Activated CD4-positive, alpha-beta memory T cell treated with anti-CD3 and anti-CD28 coated beads, Interleukin-2, amount 10 ng/mL, durations not matched to agents 7 days and 5 days (primary cell): Measurements from ENCODE around the gene LRP1B. TPM values are rescaled to one million over a fixed set of nuclear protein-coding genes. Genes with fewer than 3 reads are reported as not detected.

Source experiments
- CTCF ChIA-PET: fragments of 350-600 bp; sonication (Branson Sonifier 250); formaldehyde crosslinking; loops from one replicate; lab custom pipeline; 2021; ENCODE audit warnings: antibody characterized with exemption, inconsistent platforms; lab: Charles Lee
- POLR2A ChIA-PET: fragments of 350-600 bp; sonication (Branson Sonifier 250); formaldehyde crosslinking; loops from one replicate; lab custom pipeline; 2021; ENCODE audit warnings: antibody characterized with exemption; lab: Charles Lee
- DNase-seq: peaks from one replicate; pipeline ENCODE4 v3.0.0-alpha.2; 2020
- H3K27ac Mint-ChIP-seq: one replicate; pipeline ENCODE4 v1.8.0; 2021; ENCODE audit warnings: mild to moderate bottlenecking, mixed read lengths
- H3K27me3 Mint-ChIP-seq: one replicate; pipeline ENCODE4 v1.8.0; 2021; ENCODE audit warnings: mixed read lengths
- H3K36me3 Mint-ChIP-seq: one replicate; pipeline ENCODE4 v1.8.0; 2021; ENCODE audit warnings: low read depth, mixed read lengths
- H3K4me1 Mint-ChIP-seq: one replicate; pipeline ENCODE4 v1.8.0; 2021; ENCODE audit warnings: mixed read lengths
- H3K4me3 Mint-ChIP-seq: one replicate; pipeline ENCODE4 v1.8.0; 2021; ENCODE audit warnings: mild to moderate bottlenecking, mixed read lengths
- H3K9me3 Mint-ChIP-seq: one replicate; pipeline ENCODE4 v1.8.0; 2021; ENCODE audit warnings: mixed read lengths
- total RNA-seq, 2 experiments: library from RNA; stranded (reverse); gene quantifications; one replicate each; pipeline ENCODE4 v1.2.3, GENCODE V29; 2021

LRP1B gene
- total RNA-seq, 2 experiments from 2014 or later = not detected

DNA sequence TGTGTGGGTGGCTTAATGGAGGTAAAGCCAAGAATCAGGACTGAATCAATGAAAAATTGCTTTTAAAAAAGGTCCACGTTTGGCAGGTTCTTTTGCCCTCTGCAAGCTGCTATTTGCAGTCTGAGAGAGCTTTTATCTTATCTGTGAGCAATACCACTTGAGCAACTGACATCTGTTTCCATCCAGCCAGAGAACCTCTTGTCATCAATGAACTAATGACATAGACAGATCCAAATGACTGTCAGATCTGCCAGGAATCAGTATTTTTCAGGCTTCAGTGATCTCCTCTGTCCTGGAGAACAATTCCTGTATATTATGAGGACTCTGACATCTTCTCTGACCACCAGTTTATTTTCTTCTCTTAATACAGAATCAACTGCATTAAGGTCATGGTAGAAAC, 608.1 kb downstream of the LRP1B start:
- CTCF ChIA-PET = no interaction called here
- H3K27ac Mint-ChIP-seq = no peak overlapping the region

GRCh38 chr2:141522048-141522447, 608.8 kb downstream of the LRP1B start:
- CTCF ChIA-PET = no interaction called here
- Mint-ChIP-seq H3K36me3 (no peaks in the 10 kb centered on the region), H3K4me1 (no peaks in the 10 kb centered on the region)

More for the DNA sequence above, 608.1 kb downstream of the LRP1B start:
- Mint-ChIP-seq H3K9me3 (peaks cover 4% of the 10 kb centered on the region), H3K27me3 (no peaks in the 10 kb centered on the region), H3K4me3 (no peak overlapping the region), H3K4me1 (no peaks in the 10 kb centered on the region), H3K36me3 (no peaks in the 10 kb centered on the region)
- DNase-seq = no peak
- POLR2A ChIA-PET = no interaction called here

DNA sequence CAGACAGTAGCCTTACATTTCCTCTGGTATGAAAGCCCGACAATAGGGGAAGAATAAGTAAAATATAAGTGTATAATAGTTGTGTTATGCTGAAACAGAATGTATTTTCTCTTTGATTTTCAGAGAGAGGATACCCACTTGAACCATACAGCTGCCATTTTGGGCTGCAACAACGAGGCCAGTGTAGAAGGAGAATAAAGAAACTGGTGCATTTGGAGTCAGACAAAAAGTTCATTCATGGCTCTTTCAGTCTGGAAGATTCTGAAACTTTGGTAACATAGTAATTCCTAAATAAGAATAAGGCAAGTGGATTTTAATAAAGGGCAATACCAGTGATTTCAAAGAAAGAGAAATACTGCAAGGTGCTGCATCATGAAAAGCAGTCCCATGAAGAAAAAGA, 610.9 kb downstream of the LRP1B start:
- H3K4me3 Mint-ChIP-seq = no peak overlapping the region
- H3K9me3 Mint-ChIP-seq = peaks cover 6% of the 10 kb centered on the region
- POLR2A ChIA-PET = no interaction called here
- no peak for DNase-seq
- CTCF ChIA-PET = no interaction called here
- H3K4me1 Mint-ChIP-seq = no peaks in the 10 kb centered on the region
- no peak overlapping the region for H3K27ac Mint-ChIP-seq
- H3K36me3 Mint-ChIP-seq = no peaks in the 10 kb centered on the region
- no peaks in the 10 kb centered on the region for H3K27me3 Mint-ChIP-seq

More at GRCh38 chr2:141522048-141522447, 608.8 kb downstream of the LRP1B start:
- DNase-seq = no peak
- no peaks in the 10 kb centered on the region for H3K27me3 Mint-ChIP-seq
- H3K4me3 Mint-ChIP-seq = no peak overlapping the region
- POLR2A ChIA-PET = no interaction called here
- peaks cover 4% of the 10 kb centered on the region for H3K9me3 Mint-ChIP-seq
- H3K27ac Mint-ChIP-seq = no peak overlapping the region

- POLR2A ChIA-PET = no interaction called here
- Mint-ChIP-seq H3K36me3 (no peaks in the 10 kb centered on the region), H3K9me3 (peaks cover 11% of the 10 kb centered on the region), H3K27me3 (no peaks in the 10 kb centered on the region), H3K4me1 (no peaks in the 10 kb centered on the region), H3K27ac (no peak overlapping the region), H3K4me3 (no peak overlapping the region)
- CTCF ChIA-PET = no interaction called here
- DNase-seq = no peak
Measured at GRCh38 chr2:141517852-141518421, 612.9 kb downstream of the LRP1B start.

GRCh38 chr2:141517180-141517851, 613.5 kb downstream of the LRP1B start:
- POLR2A ChIA-PET = no interaction called here
- no peak for DNase-seq
- H3K27ac Mint-ChIP-seq = no peak overlapping the region
- peaks cover 11% of the 10 kb centered on the region for H3K9me3 Mint-ChIP-seq
- CTCF ChIA-PET = no interaction called here
- H3K4me1 Mint-ChIP-seq = no peaks in the 10 kb centered on the region
- H3K36me3 Mint-ChIP-seq = no peaks in the 10 kb centered on the region
- H3K27me3 Mint-ChIP-seq = no peaks in the 10 kb centered on the region
- no peak overlapping the region for H3K4me3 Mint-ChIP-seq

GRCh38 chr2:141515931-141516330, 614.9 kb downstream of the LRP1B start:
- POLR2A ChIA-PET = no interaction called here
- DNase-seq = no peak
- Mint-ChIP-seq H3K4me3 (no peak overlapping the region), H3K4me1 (no peaks in the 10 kb centered on the region), H3K36me3 (no peaks in the 10 kb centered on the region), H3K27me3 (no peaks in the 10 kb centered on the region), H3K9me3 (peaks cover 14% of the 10 kb centered on the region), H3K27ac (no peak overlapping the region)
- CTCF ChIA-PET = no interaction called here

GRCh38 chr2:141513853-141514252, 617.0 kb downstream of the LRP1B start:
- Mint-ChIP-seq H3K4me1 (no peaks in the 10 kb centered on the region), H3K27me3 (no peaks in the 10 kb centered on the region), H3K27ac (no peak overlapping the region), H3K9me3 (peaks cover 14% of the 10 kb centered on the region), H3K36me3 (no peaks in the 10 kb centered on the region), H3K4me3 (no peak overlapping the region)
- no peak for DNase-seq
- ChIA-PET POLR2A (no interaction called here), CTCF (no interaction called here)

GRCh38 chr2:141508806-141509595, 621.8 kb downstream of the LRP1B start:
- Mint-ChIP-seq H3K27me3 (no peaks in the 10 kb centered on the region), H3K4me1 (no peaks in the 10 kb centered on the region), H3K27ac (no peak overlapping the region), H3K4me3 (no peak overlapping the region), H3K36me3 (no peaks in the 10 kb centered on the region), H3K9me3 (peaks cover 4% of the 10 kb centered on the region)
- POLR2A ChIA-PET = no interaction called here
- DNase-seq = no peak
- CTCF ChIA-PET = no interaction called here

GRCh38 chr2:141508086-141508752, 622.6 kb downstream of the LRP1B start:
- H3K4me1 Mint-ChIP-seq = no peaks in the 10 kb centered on the region
- no peak overlapping the region for H3K27ac Mint-ChIP-seq
- peaks cover 3% of the 10 kb centered on the region for H3K9me3 Mint-ChIP-seq
- no peaks in the 10 kb centered on the region for H3K27me3 Mint-ChIP-seq
- H3K4me3 Mint-ChIP-seq = no peak overlapping the region
- POLR2A ChIA-PET = no interaction called here
- no peak for DNase-seq
- H3K36me3 Mint-ChIP-seq = no peaks in the 10 kb centered on the region
- CTCF ChIA-PET = no interaction called here

DNA sequence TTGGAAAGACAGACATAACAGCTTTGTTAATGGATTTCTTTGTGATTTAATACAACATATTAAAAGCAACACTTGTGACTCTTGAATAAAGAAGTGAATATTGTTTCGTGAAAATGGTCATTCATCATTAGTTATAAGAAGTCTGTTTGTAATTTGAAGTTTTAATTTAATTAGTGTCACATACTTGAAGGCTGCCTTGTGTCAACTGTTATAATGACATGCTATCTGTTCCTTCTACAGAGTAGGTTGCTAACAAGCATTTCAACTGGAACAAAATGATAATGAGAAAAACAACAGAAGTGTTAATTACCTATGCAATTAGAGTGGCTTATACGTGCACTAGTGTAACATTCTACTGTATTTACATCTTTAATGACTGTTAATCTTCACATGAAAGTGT, 624.7 kb downstream of the LRP1B start:
- H3K36me3 Mint-ChIP-seq = no peaks in the 10 kb centered on the region
- ChIA-PET POLR2A (no interaction called here), CTCF (no interaction called here)
- no peak overlapping the region for H3K4me3 Mint-ChIP-seq
- no peak for DNase-seq
- no peaks in the 10 kb centered on the region for H3K9me3 Mint-ChIP-seq
- H3K4me1 Mint-ChIP-seq = no peaks in the 10 kb centered on the region
- H3K27ac Mint-ChIP-seq = no peak overlapping the region
- no peaks in the 10 kb centered on the region for H3K27me3 Mint-ChIP-seq

DNA sequence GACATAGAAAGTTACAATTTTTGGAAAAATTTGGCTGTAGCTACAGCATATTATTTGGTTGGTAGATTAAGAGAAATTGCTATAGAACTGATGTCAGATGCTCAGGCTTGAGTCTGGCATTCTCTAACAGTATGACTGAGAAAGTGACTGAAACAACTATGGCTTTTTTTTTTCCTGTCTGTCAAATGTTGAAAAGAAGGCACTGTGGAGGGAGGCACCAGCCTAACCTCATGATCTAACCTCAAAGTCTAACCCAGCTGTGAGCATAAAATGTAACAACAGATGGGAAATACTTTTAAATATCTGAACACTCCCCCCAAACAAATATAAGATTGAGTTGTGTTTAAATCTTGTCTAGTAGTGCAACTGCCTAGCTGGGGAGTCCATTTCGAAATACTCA, 629.1 kb downstream of the LRP1B start:
- CTCF ChIA-PET = interaction anchor here (1.0 kb wide), 1 partner anchor 9 kb away, joined by 3 read pairs; no protein-coding TSS in a partner anchor
- Mint-ChIP-seq H3K4me1 (no peaks in the 10 kb centered on the region), H3K36me3 (no peaks in the 10 kb centered on the region), H3K4me3 (no peak overlapping the region), H3K9me3 (no peaks in the 10 kb centered on the region), H3K27me3 (no peaks in the 10 kb centered on the region), H3K27ac (no peak overlapping the region)
- DNase-seq = no peak
- POLR2A ChIA-PET = no interaction called here

GRCh38 chr2:141499123-141499522, 631.7 kb downstream of the LRP1B start:
- Mint-ChIP-seq H3K9me3 (no peaks in the 10 kb centered on the region), H3K27me3 (no peaks in the 10 kb centered on the region), H3K27ac (no peak overlapping the region), H3K4me3 (no peak overlapping the region), H3K36me3 (no peaks in the 10 kb centered on the region), H3K4me1 (no peaks in the 10 kb centered on the region)
- POLR2A ChIA-PET = no interaction called here
- DNase-seq = no peak
- CTCF ChIA-PET = no interaction called here

DNA sequence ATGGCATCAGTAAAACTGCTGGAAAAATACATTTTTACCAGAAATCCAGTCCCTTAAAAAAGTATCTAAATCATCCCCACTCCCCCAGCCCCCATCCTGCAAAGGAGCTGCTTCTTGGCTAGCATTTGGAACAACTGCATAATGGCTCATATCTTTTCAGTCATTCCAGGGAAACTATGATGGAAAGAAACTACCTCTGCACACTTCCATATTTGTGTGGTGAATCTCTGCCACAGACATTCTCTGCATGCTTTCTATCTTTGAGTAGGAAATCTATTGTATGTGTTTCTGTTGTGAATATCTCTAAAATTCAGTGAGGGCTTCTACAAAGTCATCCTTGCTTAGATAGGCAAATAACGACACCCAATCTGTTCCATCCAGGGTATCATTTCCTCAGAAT, 632.3 kb downstream of the LRP1B start:
- Mint-ChIP-seq H3K4me1 (no peaks in the 10 kb centered on the region), H3K4me3 (no peak overlapping the region), H3K9me3 (no peaks in the 10 kb centered on the region), H3K36me3 (no peaks in the 10 kb centered on the region), H3K27me3 (no peaks in the 10 kb centered on the region), H3K27ac (no peak overlapping the region)
- ChIA-PET CTCF (no interaction called here), POLR2A (no interaction called here)
- no peak for DNase-seq
